CD14-positive monocyte (primary cell): ENCODE results near the gene ZNF488. TPM values are rescaled to one million over a fixed set of nuclear protein-coding genes. Genes with fewer than 3 reads are reported as not detected.

Experiments used
- DNase-seq, 3 donors: peaks; one replicate each; pipeline ENCODE4 v3.0.0-alpha.2; 2011 to 2022
- H2AFZ ChIP-seq: 2 replicates; pipeline ENCODE4 v1.6.0; 2012; ENCODE audit warnings: mild to moderate bottlenecking, low read depth, low read length, inconsistent platforms; ENCODE audit not compliant: insufficient read depth, poor library complexity, severe bottlenecking
- H3K27ac ChIP-seq, 2 donors: 1 replicate in 1 of 2; 2 replicates in 1 of 2; pipeline ENCODE4 v1.5.1; 2012 to 2013; ENCODE audit warnings: low read length in 2 of 2, control low read depth in 1 of 2, inconsistent platforms in 1 of 2, low read depth in 1 of 2, mild to moderate bottlenecking in 1 of 2
- H3K27me3 ChIP-seq, 2 donors: one replicate each; pipeline versions ENCODE4 v1.6.0 to v1.6.1; 2011 to 2013; ENCODE audit warnings: low read length in 2 of 2; ENCODE audit not compliant: control insufficient read depth in 2 of 2, insufficient read depth in 2 of 2
- H3K36me3 ChIP-seq, 2 donors: replicated peaks in 1 of 2; 1 replicate in 1 of 2; 2 replicates in 1 of 2; pipeline versions ENCODE4 v1.5.1 to v1.6.1; 2012 to 2013; ENCODE audit warnings: low read length in 2 of 2, control low read depth in 1 of 2, inconsistent platforms in 1 of 2, mild to moderate bottlenecking in 1 of 2; ENCODE audit not compliant: insufficient read depth in 2 of 2, control insufficient read depth in 1 of 2
- H3K4me1 ChIP-seq, 2 donors: 1 replicate in 1 of 2; 2 replicates in 1 of 2; pipeline versions ENCODE4 v1.5.1 to v1.6.1; 2012 to 2013; ENCODE audit warnings: low read length in 2 of 2, control low read depth in 1 of 2, inconsistent platforms in 1 of 2, mild to moderate bottlenecking in 1 of 2, moderate library complexity in 1 of 2; ENCODE audit not compliant: insufficient read depth in 2 of 2, control insufficient read depth in 1 of 2
- H3K4me2 ChIP-seq: replicated peaks from 2 replicates; pipeline ENCODE3; 2012; ENCODE audit warnings: low read length, moderate library complexity, mild to moderate bottlenecking; ENCODE audit not compliant: poor library complexity, severe bottlenecking; ENCODE audit errors: extremely low read depth
- H3K4me3 ChIP-seq, 3 experiments: fragments of 200-600 bp in 1 of 3; sonication (generic) in 1 of 3; replicated peaks in 1 of 3; 1 replicate in 2 of 3; 2 replicates in 1 of 3; pipeline ENCODE4 v1.5.1; 2011 to 2013; ENCODE audit warnings: low read length in 3 of 3, mild to moderate bottlenecking in 3 of 3, control low read depth in 2 of 3, low read depth in 2 of 3, inconsistent platforms in 1 of 3, moderate library complexity in 1 of 3
- H3K79me2 ChIP-seq: 2 replicates; pipeline ENCODE4 v1.6.0; 2012; ENCODE audit warnings: mild to moderate bottlenecking, control low read depth, inconsistent platforms, low read length, moderate library complexity; ENCODE audit not compliant: insufficient read depth
- H3K9ac ChIP-seq: 2 replicates; pipeline ENCODE4 v1.6.0; 2017; ENCODE audit warnings: low read length, mild to moderate bottlenecking; ENCODE audit not compliant: insufficient read depth, poor library complexity, severe bottlenecking
- H3K9me3 ChIP-seq, 2 donors: replicated peaks in 1 of 2; 1 replicate in 1 of 2; 2 replicates in 1 of 2; pipeline versions ENCODE4 v1.5.1 to v1.6.1; 2012 to 2013; ENCODE audit warnings: low read length in 2 of 2, control low read depth in 1 of 2; ENCODE audit not compliant: control insufficient read depth in 1 of 2, insufficient read depth in 1 of 2
- H4K20me1 ChIP-seq: 2 replicates; pipeline ENCODE4 v1.6.0; 2012; ENCODE audit warnings: mild to moderate bottlenecking, low read length, control low read depth, moderate library complexity; ENCODE audit not compliant: insufficient read depth
- H3K27ac Mint-ChIP-seq, 7 donors: one replicate each; pipeline ENCODE4 v1.8.0; 2020; ENCODE audit warnings: mild to moderate bottlenecking in 7 of 7, mixed read lengths in 7 of 7, moderate library complexity in 6 of 7, inconsistent platforms in 2 of 7
- H3K27me3 Mint-ChIP-seq, 3 donors: one replicate each; pipeline ENCODE4 v1.8.0; 2021 to 2022; ENCODE audit warnings: low read depth in 3 of 3, mild to moderate bottlenecking in 3 of 3, mixed read lengths in 3 of 3, moderate library complexity in 3 of 3, inconsistent platforms in 1 of 3
- H3K36me3 Mint-ChIP-seq, 2 donors: one replicate each; pipeline ENCODE4 v1.8.0; 2020; ENCODE audit warnings: mixed read lengths in 2 of 2, inconsistent platforms in 1 of 2, mild to moderate bottlenecking in 1 of 2
- H3K4me1 Mint-ChIP-seq: one replicate; pipeline ENCODE4 v1.8.0; 2020; ENCODE audit warnings: mild to moderate bottlenecking, mixed read lengths
- H3K4me3 Mint-ChIP-seq, 2 donors: one replicate each; pipeline ENCODE4 v1.8.0; 2020; ENCODE audit warnings: mild to moderate bottlenecking in 2 of 2, mixed read lengths in 2 of 2, moderate library complexity in 1 of 2
- H3K9me3 Mint-ChIP-seq, 7 donors: one replicate each; pipeline ENCODE4 v1.8.0; 2020 to 2022; ENCODE audit warnings: mixed read lengths in 7 of 7, mild to moderate bottlenecking in 6 of 7, moderate library complexity in 6 of 7, inconsistent platforms in 2 of 7
- WGBS: methylation state at CpG from one replicate; pipeline ENCODE4 v1.1.5; 2013; ENCODE audit warnings: missing lambda C conversion rate; ENCODE audit not compliant: insufficient coverage; 5-methylcytosine and 5-hydroxymethylcytosine counted together
- intact Hi-C, 2 donors: fragments of 100-400 bp; cut with micrococcal nuclease; formaldehyde crosslinking; loops; one replicate each; pipeline versions ENCODE4 v1.15.0 to v1.15.1; 2023
- polyA plus RNA-seq, 3 donors: library from polyadenylated mRNA; depleted of rRNA in 1 of 3; unstranded in 2 of 3; stranded (reverse) in 1 of 3; fragments of 300-500 nt in 2 of 3; fragments of >200 nt in 1 of 3; fragmentation: Illumina TruSeq in 2 of 3; gene quantifications; 1 replicate in 2 of 3; 2 replicates in 1 of 3; pipeline ENCODE4 v1.2.3, GENCODE V29; 2012 to 2021
- TF ChIP-seq, protein P1 (sequence below): fragments of 200-600 bp; IDR thresholded peaks from one replicate; pipeline ENCODE4 v1.8.0; 2022; ENCODE audit warnings: antibody characterized with exemption, mild to moderate bottlenecking

ZNF488 gene
- polyA plus RNA-seq, 3 donors, result not detected

DNA sequence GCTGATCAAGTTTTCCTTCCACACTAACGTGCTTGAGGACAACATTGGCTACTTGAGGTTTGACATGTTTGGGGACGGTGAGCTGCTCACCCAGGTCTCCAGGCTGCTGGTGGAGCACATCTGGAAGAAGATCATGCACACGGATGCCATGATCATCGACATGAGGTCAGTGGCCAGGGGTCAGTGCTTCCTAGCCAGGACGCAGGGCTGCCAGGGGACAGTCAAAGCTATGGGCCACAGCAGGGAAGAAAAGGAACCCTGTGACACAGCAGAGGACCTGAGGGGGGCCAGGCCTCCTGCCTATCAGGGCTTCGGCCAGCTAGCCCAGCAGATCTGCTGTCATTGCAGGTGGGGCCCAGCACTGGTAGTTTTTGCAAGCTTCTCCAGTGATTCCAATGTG, 30.7 kb downstream of the ZNF488 start:
- H3K27me3 ChIP-seq, result no peaks in the 10 kb centered on the region
- no peaks in the 10 kb centered on the region for H3K9me3 Mint-ChIP-seq
- H2AFZ ChIP-seq, result no peak overlapping the region
- DNase-seq, result no peak
- H3K4me1 Mint-ChIP-seq, result no peaks in the 10 kb centered on the region
- intact Hi-C loops, result no loop called here
- no peak overlapping the region for H3K9ac ChIP-seq
- no peaks in the 10 kb centered on the region for H3K4me1 ChIP-seq
- no peak overlapping the region for H3K27ac ChIP-seq
- no peaks in the 10 kb centered on the region for H3K36me3 Mint-ChIP-seq
- no peaks in the 10 kb centered on the region for H4K20me1 ChIP-seq
- TF ChIP-seq, protein P1, sequence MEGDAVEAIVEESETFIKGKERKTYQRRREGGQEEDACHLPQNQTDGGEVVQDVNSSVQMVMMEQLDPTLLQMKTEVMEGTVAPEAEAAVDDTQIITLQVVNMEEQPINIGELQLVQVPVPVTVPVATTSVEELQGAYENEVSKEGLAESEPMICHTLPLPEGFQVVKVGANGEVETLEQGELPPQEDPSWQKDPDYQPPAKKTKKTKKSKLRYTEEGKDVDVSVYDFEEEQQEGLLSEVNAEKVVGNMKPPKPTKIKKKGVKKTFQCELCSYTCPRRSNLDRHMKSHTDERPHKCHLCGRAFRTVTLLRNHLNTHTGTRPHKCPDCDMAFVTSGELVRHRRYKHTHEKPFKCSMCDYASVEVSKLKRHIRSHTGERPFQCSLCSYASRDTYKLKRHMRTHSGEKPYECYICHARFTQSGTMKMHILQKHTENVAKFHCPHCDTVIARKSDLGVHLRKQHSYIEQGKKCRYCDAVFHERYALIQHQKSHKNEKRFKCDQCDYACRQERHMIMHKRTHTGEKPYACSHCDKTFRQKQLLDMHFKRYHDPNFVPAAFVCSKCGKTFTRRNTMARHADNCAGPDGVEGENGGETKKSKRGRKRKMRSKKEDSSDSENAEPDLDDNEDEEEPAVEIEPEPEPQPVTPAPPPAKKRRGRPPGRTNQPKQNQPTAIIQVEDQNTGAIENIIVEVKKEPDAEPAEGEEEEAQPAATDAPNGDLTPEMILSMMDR, result no peak
- H3K4me3 ChIP-seq, result no peak overlapping the region
- no peak overlapping the region for H3K4me3 Mint-ChIP-seq
- peak overlapping the region in 1 of 7 donors; percentile 81 for H3K27ac Mint-ChIP-seq
- H3K79me2 ChIP-seq, result no peaks in the 10 kb centered on the region
- H3K36me3 ChIP-seq, result no peaks in the 10 kb centered on the region
- peaks cover 0 to 3% (median 2%) of the 10 kb centered on the region in 3 donors for H3K27me3 Mint-ChIP-seq
- no peaks in the 10 kb centered on the region for H3K9me3 ChIP-seq
- H3K4me2 ChIP-seq, result no peak overlapping the region
- WGBS, result 95% methylated on average over 6 of the region's 6 CpGs

DNA sequence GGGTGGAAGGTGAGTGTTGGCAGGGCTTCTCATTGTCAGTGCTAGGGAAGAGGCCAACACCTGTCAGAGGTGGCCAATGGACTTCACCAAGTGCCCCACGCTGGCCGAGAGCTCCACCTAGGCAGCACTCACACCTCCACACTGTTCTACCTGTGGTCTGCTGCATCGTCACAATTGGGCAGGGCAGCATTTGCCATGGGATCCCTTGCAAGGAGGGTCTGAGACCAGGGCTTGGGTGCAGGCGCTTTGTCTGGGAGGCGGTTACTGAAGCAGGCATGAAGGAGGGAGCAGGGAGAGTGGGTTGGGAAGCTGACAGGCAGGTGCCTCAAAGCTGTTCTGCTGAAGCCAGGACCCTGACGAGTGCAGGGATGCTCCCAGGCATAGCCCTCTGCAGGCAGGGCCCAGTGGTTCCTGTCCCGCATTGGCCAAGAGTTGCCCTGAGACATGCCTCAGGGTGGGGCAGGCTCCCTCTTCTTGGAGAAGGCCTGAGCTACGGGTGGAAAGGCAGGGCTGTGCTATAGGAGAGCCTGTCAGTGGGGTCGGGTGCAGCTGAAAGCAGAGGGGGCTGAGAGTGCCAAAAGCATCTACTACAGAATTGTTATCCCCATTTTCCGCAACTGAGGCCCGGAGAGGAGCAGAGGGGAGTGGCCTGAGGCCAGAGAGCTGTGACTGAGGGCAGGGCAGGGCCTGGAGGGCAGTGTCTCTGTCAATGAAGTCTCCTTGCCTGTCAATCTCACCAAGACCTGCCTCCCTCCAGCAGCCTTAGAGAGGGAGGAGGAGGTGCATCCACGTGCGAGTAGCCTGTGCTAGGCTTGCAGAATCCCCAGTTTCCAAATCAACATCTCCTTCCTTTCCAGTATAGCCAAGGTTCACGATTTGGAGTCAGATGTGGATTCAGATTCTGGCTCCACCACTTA, 31.9 kb downstream of the ZNF488 start:
- Mint-ChIP-seq H3K27me3 (peaks cover 0 to 3% (median 2%) of the 10 kb centered on the region in 3 donors), H3K4me3 (no peak overlapping the region), H3K36me3 (no peaks in the 10 kb centered on the region), H3K4me1 (no peaks in the 10 kb centered on the region), H3K9me3 (no peaks in the 10 kb centered on the region), H3K27ac (no peak overlapping the region)
- no peaks in the 10 kb centered on the region for H3K27me3 ChIP-seq
- no peaks in the 10 kb centered on the region for H3K79me2 ChIP-seq
- 96% methylated on average over 6 of the region's 14 CpGs for WGBS
- no peaks in the 10 kb centered on the region for H3K4me1 ChIP-seq
- intact Hi-C loops, result no loop called here
- DNase-seq, result no peak
- H3K4me3 ChIP-seq, result no peak overlapping the region
- H3K27ac ChIP-seq, result no peak overlapping the region
- TF ChIP-seq, protein P1, result no peak
- H3K9ac ChIP-seq, result no peak overlapping the region
- H4K20me1 ChIP-seq, result no peaks in the 10 kb centered on the region
- H2AFZ ChIP-seq, result no peak overlapping the region
- no peaks in the 10 kb centered on the region for H3K9me3 ChIP-seq
- H3K4me2 ChIP-seq, result no peak overlapping the region
- no peaks in the 10 kb centered on the region for H3K36me3 ChIP-seq
